Measurements from ENCODE around the gene PHF21B.

- TF ChIP-seq CTCF (conservative IDR thresholded peaks at IDR 0.05 in 1 of 2, IDR thresholded peaks at IDR 0.05 in 1 of 2; ENCODE audit: extremely low read depth in 1 of 2, insufficient read depth in 1 of 2, low read depth in 1 of 2, low read length in 2 of 2) (no peak), EZH2 (IDR thresholded peaks at IDR 0.05; ENCODE audit: borderline replicate concordance, low read length) (no peak)
Measured at GRCh38 chr22:44850946-44851345, 158.9 kb downstream of the PHF21B start.
